ENCODE results near the gene MYO3B. TPM values are rescaled to one million over a fixed set of nuclear protein-coding genes. Genes with fewer than 3 reads are reported as not detected.

MYO3B gene
- total RNA-seq, 1 experiment from 2014 or later: 0.63 TPM

DNA sequence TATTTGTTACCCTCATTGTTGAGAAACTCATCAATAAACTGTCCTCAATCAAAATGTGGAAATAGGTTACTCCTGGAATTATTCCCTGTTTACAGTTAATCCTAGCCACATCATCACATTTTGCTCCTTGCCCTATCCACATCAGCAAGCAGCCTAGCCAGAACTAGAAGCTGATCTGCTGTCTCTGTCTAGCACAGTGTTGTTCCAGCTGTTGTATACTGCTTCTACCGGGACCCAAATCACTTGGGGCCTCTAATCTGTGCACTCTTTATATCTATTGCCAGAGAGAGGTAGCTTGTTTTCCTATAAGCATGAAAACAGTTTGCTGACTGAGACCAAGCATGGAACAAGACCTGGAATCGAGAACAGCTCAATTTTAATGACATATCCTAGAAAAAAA lies 341.0 kb downstream of the MYO3B start:
- Histone ChIP-seq H3K23ac (ENCODE audit: insufficient read length, low read depth, low read length) (no peak overlapping the region), H2BK5ac (ENCODE audit: insufficient read length, low read length) (no peak overlapping the region), H3K23me2 (ENCODE audit: insufficient read length, low read depth, low read length, poor library complexity, severe bottlenecking) (no peaks in the 10 kb centered on the region), H3K27me3 (ENCODE audit: insufficient read depth, low read length) (no peaks in the 10 kb centered on the region), H2BK20ac (ENCODE audit: low read depth, low read length, poor library complexity, severe bottlenecking) (no peak overlapping the region), H3K4ac (ENCODE audit: low read depth, low read length) (no peak overlapping the region), H2BK15ac (ENCODE audit: low read depth, low read length) (no peak overlapping the region), H3K79me2 (ENCODE audit: insufficient read depth, low read length) (no peaks in the 10 kb centered on the region), H3T11ph (ENCODE audit: low read length) (no peak overlapping the region), H4K20me1 (ENCODE audit: control insufficient read depth, insufficient read depth, insufficient read length) (no peaks in the 10 kb centered on the region), H2AFZ (ENCODE audit: low read length) (no peak overlapping the region), H3K56ac (ENCODE audit: insufficient read length, low read depth, low read length) (no peak overlapping the region), H4K91ac (ENCODE audit: insufficient read length, low read depth, low read length) (no peak overlapping the region), H3K18ac (ENCODE audit: insufficient read length, low read depth, low read length) (no peak overlapping the region), H2AK5ac (ENCODE audit: insufficient read length, low read length) (no peak overlapping the region), H2BK120ac (ENCODE audit: low read depth, low read length, poor library complexity, severe bottlenecking) (no peak overlapping the region), H3K27ac (ENCODE audit: insufficient read length, low read depth, low read length) (no peak overlapping the region), H3K79me1 (ENCODE audit: insufficient read depth, low read depth, low read length, poor library complexity, severe bottlenecking) (no peaks in the 10 kb centered on the region), H3K14ac (ENCODE audit: insufficient read depth, low read length) (no peak overlapping the region), H4K8ac (replicated peaks; ENCODE audit: insufficient read length, low read depth, low read length) (no peak overlapping the region), H4K5ac (ENCODE audit: insufficient read length, low read depth, low read length) (no peak overlapping the region), H3K9me3 (ENCODE audit: control insufficient read depth, low read depth, low read length) (no peaks in the 10 kb centered on the region), H2BK12ac (ENCODE audit: insufficient read length, low read depth, low read length) (no peak overlapping the region), H3K4me1 (ENCODE audit: insufficient read depth, low read length) (no peaks in the 10 kb centered on the region), H3K4me2 (ENCODE audit: insufficient read depth, insufficient read length, low read length) (no peak overlapping the region), H3K9ac (ENCODE audit: extremely low read depth, insufficient read length, low read length) (no peak overlapping the region)
- Mint-ChIP-seq H3K4me3 (no peak overlapping the region), H3K36me3 (ENCODE audit: insufficient read depth in 1 of 3, low read depth in 3 of 3) (no peaks in the 10 kb centered on the region), H3K9me3 (no peaks in the 10 kb centered on the region), H3K27ac (no peak overlapping the region), H3K4me1 (peaks cover 0 to 4% of the 10 kb centered on the region in 2 experiments; a peak in 2 of 4 replicates), H3K27me3 (ENCODE audit: low read depth) (peaks cover 2% of the 10 kb centered on the region)
- TF ChIP-seq, protein P1, sequence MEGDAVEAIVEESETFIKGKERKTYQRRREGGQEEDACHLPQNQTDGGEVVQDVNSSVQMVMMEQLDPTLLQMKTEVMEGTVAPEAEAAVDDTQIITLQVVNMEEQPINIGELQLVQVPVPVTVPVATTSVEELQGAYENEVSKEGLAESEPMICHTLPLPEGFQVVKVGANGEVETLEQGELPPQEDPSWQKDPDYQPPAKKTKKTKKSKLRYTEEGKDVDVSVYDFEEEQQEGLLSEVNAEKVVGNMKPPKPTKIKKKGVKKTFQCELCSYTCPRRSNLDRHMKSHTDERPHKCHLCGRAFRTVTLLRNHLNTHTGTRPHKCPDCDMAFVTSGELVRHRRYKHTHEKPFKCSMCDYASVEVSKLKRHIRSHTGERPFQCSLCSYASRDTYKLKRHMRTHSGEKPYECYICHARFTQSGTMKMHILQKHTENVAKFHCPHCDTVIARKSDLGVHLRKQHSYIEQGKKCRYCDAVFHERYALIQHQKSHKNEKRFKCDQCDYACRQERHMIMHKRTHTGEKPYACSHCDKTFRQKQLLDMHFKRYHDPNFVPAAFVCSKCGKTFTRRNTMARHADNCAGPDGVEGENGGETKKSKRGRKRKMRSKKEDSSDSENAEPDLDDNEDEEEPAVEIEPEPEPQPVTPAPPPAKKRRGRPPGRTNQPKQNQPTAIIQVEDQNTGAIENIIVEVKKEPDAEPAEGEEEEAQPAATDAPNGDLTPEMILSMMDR (conservative IDR thresholded peaks at IDR 0.05): no peak
- DNase-seq: no peak
- no CpG with 5 or more reads among the region's 2 CpGs for WGBS (ENCODE audit: extremely low coverage, insufficient read length, low lambda C conversion rate)

All from H9 (cell line).